Esophagus squamous epithelium (tissue), 4 donors: ENCODE data around the gene TEAD4.

Experiments
- CTCF ChIP-seq, 6 experiments: fragments of 450-650 bp in 4 of 6; fragments of 200-600 bp in 2 of 6; sonication (generic) in 2 of 6; IDR thresholded peaks; one replicate each; pipeline ENCODE4 v1.5.1; 2016 to 2019; ENCODE audit warnings: antibody characterized with exemption in 6 of 6, mild to moderate bottlenecking in 4 of 6, moderate library complexity in 4 of 6
- POLR2A ChIP-seq, 4 donors: fragments of 450-650 bp; IDR thresholded peaks; one replicate each; pipeline ENCODE4 v1.6.1; 2017; ENCODE audit warnings: antibody characterized with exemption in 4 of 4, mild to moderate bottlenecking in 4 of 4, moderate library complexity in 3 of 4

GRCh38 chr12:3049611-3050249 is 90.5 kb downstream of the TEAD4 start:
- TF ChIP-seq CTCF (IDR thresholded peaks at IDR 0.05) (no peak), POLR2A (IDR thresholded peaks at IDR 0.05) (no peak)
